Fibroblast of upper back skin (primary cell): Measurements from ENCODE around the gene FCHO2.
A peak's percentile ranks its signal among the peaks of the same experiment; 100 is the strongest.

Experiments
- DNase-seq: peaks from one replicate; pipeline ENCODE4 v3.0.0-alpha.2; 2013

The FCHO2 gene

GRCh38 chr5:73117088-73117740 lies 161.4 kb downstream of the FCHO2 start:
- no peak for DNase-seq

DNA sequence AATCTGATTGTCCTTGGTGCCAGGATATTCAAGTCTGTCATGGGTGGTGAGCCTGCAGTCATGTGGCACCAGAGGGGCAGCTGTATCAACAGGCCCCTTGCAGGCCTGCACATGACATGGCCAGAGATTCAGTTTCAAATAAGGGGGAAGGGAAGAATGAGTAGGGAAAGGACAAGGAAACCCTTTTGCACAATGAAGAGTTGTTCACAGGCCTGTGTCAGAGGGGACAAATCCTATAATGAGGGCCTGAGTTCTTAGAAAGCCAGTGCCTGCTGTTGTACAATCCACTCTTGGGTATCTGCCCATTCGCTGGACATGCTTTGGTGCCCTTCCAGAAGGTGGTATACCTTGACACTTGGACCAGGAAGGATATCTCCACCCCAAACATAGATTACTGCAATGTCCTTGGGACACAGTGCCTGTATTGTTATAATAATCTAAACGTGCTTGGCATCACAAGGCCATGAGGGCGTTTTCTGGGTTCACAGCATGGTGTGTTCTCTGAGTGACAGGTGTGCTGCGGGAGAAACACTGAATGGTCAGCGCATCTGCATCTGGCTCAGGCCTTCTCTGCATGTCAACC lies 162.6 kb downstream of the FCHO2 start:
- no peak for DNase-seq

- DNase-seq, result no peak
Measured at GRCh38 chr5:73119451-73120157, 163.8 kb downstream of the FCHO2 start.

GRCh38 chr5:73120222-73121118 lies 164.6 kb downstream of the FCHO2 start, which contains the start of gene TMEM171:
Gene TMEM171, plus strand, starts transcription at chr5:73120575. Its CDS starts 2,799 bp downstream, at chr5:73123374.
- DNase-seq, result peak; percentile 20

DNA sequence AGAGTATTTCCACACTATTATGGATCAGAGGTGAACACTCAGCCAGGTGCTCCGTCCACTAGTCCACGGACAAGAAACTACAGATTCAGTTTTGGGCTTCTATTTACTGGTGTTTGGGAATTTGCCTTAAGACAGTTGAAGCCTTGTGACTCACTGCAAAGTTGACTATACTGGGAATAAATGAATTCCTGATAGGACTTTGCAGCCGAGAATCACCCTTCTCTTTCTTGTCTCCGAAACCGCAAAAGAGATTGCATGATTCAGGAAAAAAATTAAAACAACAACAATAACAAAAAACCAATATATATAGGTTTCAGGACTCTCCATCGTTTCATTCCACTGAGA lies 165.2 kb downstream of the FCHO2 start:
- peak; percentile 31 for DNase-seq

- DNase-seq, result peak; percentile 73
Measured at GRCh38 chr5:73122875-73123810, 167.3 kb downstream of the FCHO2 start.

GRCh38 chr5:73125289-73125688 lies 169.4 kb downstream of the FCHO2 start:
- no peak for DNase-seq

- DNase-seq, result no peak
Measured at GRCh38 chr5:73126381-73126780, 170.5 kb downstream of the FCHO2 start.

DNA sequence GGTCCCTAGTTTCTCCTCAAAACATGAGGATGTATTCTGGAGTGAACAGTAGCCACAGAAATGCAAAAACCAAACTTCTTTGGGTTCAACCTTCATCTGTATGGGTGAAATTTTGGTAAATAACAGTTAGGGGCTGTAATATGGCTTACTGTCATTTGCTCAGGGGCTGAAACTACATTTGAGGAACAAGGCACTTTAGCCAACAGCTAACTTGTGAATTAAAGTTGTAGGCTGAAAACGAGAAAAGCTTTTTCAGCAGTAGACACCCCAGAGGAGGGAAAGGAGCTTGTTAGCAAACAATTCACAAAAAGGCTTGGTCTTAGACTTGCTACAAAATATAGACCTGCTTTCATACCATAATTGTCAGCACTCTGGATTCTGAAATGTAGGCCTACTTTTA lies 171.1 kb downstream of the FCHO2 start:
- no peak for DNase-seq

- DNase-seq, result no peak
Measured at GRCh38 chr5:73129143-73129542, 173.3 kb downstream of the FCHO2 start.

DNA sequence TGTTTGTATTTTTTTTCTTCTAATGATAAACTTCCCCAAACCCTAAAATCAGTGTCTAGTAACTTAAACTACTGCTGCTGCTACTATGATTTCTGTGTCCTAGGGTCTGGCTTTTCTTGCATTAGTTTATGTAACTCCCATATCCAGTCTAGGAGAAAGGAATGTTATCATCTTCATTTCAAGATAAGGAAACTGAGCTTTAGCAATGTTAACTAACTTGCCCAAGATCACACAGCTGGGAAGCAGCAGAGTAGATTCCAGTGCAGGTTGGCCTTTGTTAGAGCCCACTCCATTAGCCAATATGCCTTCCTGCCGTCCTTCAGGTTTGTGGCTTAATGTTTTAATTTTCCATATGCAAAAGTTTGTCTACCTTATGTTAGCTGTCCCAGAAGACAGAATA lies 175.0 kb downstream of the FCHO2 start:
- DNase-seq, result no peak

DNA sequence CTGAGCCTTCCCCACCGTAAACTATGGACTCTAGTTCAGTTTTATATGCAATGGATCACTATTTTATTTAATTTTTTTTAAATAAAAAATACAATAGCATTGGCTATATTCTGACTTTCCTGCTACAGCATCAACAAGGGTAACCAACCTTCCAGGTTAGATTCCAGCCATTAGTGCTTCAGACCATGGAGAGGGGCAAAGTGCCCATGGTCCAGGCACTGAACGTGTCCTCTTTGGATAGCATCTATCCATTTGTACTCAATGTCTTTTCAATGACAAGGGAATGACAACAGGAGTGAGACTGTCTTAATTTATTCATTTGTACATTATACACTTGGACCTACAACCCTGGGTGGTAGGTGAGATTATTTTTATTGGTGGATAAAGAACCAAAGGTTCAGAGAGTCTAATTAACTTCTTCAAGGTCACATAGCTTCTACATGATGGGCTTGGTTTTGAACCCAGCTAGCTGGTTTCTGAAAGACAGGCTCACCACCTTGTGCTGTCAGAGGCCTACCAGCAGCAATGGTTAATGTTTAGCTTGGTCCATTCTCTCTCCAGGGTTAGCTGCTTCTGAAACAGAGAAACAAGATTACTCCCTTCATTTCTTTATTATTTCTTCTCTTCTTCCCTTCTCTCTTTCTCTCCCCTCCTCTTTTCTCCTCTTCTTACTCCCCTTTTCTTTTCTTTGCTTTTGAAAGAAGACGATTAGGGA lies 176.0 kb downstream of the FCHO2 start:
- no peak for DNase-seq

DNA sequence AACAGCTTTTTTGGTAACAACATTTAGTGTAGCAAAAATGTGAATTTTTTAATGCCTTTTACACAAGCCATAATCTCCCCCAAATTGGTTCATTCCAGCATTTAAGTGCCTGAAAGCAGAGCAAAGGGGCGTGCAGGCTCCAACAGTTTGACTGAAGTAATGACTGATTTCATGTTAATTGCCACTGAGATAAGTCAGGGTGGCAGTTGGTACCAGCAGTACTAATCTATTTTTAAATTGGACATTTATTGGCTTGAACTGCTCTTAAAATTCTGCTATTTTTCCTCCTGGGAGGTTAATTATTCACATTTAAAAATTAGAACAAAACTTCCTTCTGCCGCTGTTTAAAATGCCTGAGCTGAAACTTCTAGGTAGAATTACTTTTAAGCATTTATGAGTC lies 176.9 kb downstream of the FCHO2 start:
- no peak for DNase-seq

DNA sequence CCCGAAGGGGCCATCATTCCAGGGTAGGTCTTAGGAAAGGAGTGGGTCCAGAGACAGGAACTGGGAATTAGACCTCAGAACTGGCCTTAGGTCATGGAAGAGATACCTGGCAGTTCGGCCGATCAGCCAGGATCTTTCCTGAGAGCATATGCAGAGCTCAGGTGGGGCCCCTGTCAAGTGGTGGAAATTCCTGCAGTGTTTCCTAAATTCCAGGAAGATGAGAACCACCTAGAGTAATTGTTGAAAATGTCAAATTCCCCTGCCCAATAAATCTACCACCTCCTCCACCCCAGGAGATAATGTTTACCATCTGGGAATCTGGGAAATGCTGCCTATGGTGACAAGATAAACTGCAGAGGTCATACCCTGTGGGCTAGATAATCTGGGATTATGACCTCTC lies 179.2 kb downstream of the FCHO2 start:
- DNase-seq, result peak; percentile 40

DNA sequence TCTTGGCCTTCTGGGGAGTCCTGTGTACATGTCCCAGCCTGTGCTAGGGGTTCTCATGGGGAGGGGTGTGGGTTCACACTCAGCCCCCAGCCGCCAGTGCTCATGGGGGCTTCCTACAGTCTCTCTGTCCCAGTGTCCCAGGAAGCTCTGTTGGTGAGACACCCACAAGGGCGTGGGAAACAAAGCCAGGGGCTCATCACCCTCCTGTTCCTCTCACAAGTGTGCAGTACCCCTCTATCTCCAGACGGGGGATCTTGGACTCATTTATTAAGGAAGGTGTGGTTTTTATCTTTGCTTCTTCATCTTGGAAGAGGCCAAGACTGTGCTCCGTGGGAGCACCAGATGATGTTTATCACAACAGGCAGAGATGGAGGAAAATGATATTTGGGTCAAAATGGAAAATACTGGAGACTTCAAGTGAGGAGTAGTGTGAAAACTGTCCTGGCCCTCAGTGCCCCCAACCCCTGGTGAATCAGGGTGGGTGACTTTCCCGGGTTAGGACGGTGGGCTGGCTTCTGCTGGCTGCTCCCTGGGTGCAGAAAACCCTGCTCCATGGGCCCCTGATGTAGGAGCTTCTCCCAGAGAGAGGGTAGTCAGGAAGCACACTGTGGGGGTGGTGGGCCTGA lies 179.7 kb downstream of the FCHO2 start:
- DNase-seq, result peak; percentile 76

DNA sequence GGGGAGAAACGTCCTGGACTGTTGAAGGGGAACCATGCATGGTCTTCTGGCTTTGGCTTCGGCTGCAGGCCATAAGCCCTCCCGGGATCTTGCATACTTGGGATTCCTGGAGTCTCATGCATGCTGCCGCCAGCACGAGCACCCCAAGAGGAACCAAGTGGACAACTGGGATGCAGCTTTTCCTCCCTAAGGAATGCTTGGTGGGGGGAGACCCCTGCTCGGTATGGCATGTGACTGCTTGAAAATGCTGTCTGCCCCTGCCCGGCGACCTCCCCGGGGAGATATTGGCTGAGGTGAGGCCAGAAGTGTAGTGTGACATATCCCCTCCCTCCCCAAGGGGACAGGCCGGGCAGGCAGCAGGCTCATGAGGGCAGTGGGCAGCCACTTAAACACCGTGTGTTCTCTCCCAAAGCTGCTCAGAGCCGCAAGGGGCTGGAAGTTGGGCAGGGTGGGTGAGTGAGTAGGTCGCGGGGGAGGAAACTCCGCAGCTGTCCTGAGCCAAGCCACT lies 180.3 kb downstream of the FCHO2 start:
- DNase-seq, result peak; percentile 82

- no peak for DNase-seq
Measured at GRCh38 chr5:73137563-73138530, 182.0 kb downstream of the FCHO2 start.

- no peak for DNase-seq
Measured at GRCh38 chr5:73139485-73139884, 183.6 kb downstream of the FCHO2 start.
